Measurements from ENCODE around the gene IL6ST.
"Not testable (repeated sequence)": the region's sequence is repeated elsewhere in the genome, so short reads cannot be mapped to it uniquely, and the experiment has no call there.

Gene IL6ST

GRCh38 chr5:56003679-56004078, 8.9 kb upstream of the IL6ST start:
- DNase-seq = no peak

GRCh38 chr5:56003179-56003578, 8.4 kb upstream of the IL6ST start:
- DNase-seq = no peak

GRCh38 chr5:56002303-56002702, 7.5 kb upstream of the IL6ST start:
- DNase-seq = no peak

GRCh38 chr5:56000221-56000620, 5.5 kb upstream of the IL6ST start:
- not testable (repeated sequence) for DNase-seq

GRCh38 chr5:55998966-55999365, 4.2 kb upstream of the IL6ST start:
- DNase-seq = no peak

- no peak for DNase-seq
Observed at GRCh38 chr5:55997742-55998351, 3.1 kb upstream of the IL6ST start.

- peak; percentile 94 to 95 for DNase-seq
Observed at GRCh38 chr5:55994998-55995914, 493 bp upstream of the IL6ST start.

GRCh38 chr5:55993731-55994494, 850 bp downstream of the IL6ST start:
- no peak for DNase-seq

GRCh38 chr5:55993013-55993412, 1.8 kb downstream of the IL6ST start:
- DNase-seq = no peak

- peak in 1 of 2 experiments; percentile 8 for DNase-seq
Observed at GRCh38 chr5:55991768-55992486, 2.8 kb downstream of the IL6ST start.

- DNase-seq = not testable (repeated sequence)
Observed at GRCh38 chr5:55990895-55991294, 3.9 kb downstream of the IL6ST start.

- no peak for DNase-seq
Observed at GRCh38 chr5:55989860-55990259, 4.9 kb downstream of the IL6ST start.

GRCh38 chr5:55988979-55989638, 5.7 kb downstream of the IL6ST start:
- no peak for DNase-seq

- DNase-seq = not testable (repeated sequence)
Observed at GRCh38 chr5:55988428-55988827, 6.3 kb downstream of the IL6ST start.

- no peak for DNase-seq
Observed at GRCh38 chr5:55986931-55987330, 7.8 kb downstream of the IL6ST start.

GRCh38 chr5:55985181-55985580, 9.6 kb downstream of the IL6ST start:
- no peak for DNase-seq

GRCh38 chr5:55983986-55984385, 10.8 kb downstream of the IL6ST start:
- DNase-seq = no peak

GRCh38 chr5:55982957-55983381, 11.8 kb downstream of the IL6ST start:
- DNase-seq = no peak

GRCh38 chr5:55973296-55973695, 21.5 kb downstream of the IL6ST start:
- DNase-seq = no peak

GRCh38 chr5:55969956-55970355, 24.8 kb downstream of the IL6ST start:
- no peak for DNase-seq

GRCh38 chr5:55966284-55966683, 28.5 kb downstream of the IL6ST start:
- no peak for DNase-seq

- no peak for DNase-seq
Observed at GRCh38 chr5:55965525-55965924, 29.2 kb downstream of the IL6ST start.

All from Kasumi-1 (cell line).